ENCODE measurements around the gene OR4D10.

DNA sequence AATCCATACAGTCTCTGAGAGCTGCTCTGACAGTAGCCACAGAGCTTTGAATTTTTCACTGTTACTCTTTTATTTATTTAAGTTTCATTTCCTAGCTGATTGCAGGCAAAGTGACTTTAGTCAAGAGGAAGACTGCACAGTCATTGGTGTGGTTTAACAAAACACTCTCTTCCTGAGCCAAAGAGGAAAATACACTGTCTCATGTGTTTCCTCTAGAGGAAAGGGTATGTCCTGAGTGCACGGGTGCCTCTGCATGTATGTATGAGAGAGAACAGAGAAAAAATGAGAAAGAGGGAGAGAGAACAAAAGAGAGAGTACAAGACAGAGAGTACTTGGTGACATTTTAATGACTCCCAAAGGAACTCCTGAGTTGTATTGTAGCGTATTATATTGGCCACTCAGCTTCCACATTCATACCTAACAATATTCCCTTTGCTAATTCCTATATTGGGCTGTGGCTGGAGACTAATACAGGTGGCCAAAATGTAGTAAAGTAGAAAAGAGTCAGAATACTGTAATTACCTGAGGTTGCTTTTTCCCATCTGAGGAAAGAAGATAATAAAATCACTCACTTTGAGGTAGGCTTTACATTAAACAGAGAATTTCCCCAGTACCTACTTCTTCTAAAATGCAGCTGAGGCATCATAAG is 38.0 kb downstream of the OR4D10 start, which contains the start of gene OR4D9:
- TF ChIP-seq POLR2A (IDR thresholded peaks at IDR 0.05) (no peak), POLR2AphosphoS5 (IDR thresholded peaks at IDR 0.05) (no peak)
- TF ChIP-seq, protein P1, sequence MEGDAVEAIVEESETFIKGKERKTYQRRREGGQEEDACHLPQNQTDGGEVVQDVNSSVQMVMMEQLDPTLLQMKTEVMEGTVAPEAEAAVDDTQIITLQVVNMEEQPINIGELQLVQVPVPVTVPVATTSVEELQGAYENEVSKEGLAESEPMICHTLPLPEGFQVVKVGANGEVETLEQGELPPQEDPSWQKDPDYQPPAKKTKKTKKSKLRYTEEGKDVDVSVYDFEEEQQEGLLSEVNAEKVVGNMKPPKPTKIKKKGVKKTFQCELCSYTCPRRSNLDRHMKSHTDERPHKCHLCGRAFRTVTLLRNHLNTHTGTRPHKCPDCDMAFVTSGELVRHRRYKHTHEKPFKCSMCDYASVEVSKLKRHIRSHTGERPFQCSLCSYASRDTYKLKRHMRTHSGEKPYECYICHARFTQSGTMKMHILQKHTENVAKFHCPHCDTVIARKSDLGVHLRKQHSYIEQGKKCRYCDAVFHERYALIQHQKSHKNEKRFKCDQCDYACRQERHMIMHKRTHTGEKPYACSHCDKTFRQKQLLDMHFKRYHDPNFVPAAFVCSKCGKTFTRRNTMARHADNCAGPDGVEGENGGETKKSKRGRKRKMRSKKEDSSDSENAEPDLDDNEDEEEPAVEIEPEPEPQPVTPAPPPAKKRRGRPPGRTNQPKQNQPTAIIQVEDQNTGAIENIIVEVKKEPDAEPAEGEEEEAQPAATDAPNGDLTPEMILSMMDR (IDR thresholded peaks at IDR 0.05): no peak

Data from stomach (tissue), 4 donors.